IPS-15b (cell line): ENCODE results near the gene RABGAP1L.
"Not testable (repeated sequence)": the region's sequence is repeated elsewhere in the genome, so short reads cannot be mapped to it uniquely, and the experiment has no call there.

Source experiments
- H3K27me3 ChIP-seq: one replicate; pipeline ENCODE4 v1.6.1; 2013; ENCODE audit warnings: low read length; ENCODE audit not compliant: control insufficient read depth, insufficient read depth
- H3K36me3 ChIP-seq: one replicate; pipeline ENCODE4 v1.6.1; 2013; ENCODE audit warnings: low read length; ENCODE audit not compliant: control insufficient read depth, insufficient read depth
- H3K4me1 ChIP-seq: one replicate; pipeline ENCODE4 v1.6.1; 2013; ENCODE audit warnings: mild to moderate bottlenecking, low read length; ENCODE audit not compliant: control insufficient read depth, insufficient read depth
- H3K4me3 ChIP-seq: one replicate; pipeline ENCODE4 v1.5.1; 2013; ENCODE audit warnings: low read depth, low read length
- H3K9ac ChIP-seq: one replicate; pipeline ENCODE4 v1.6.1; 2013; ENCODE audit warnings: low read depth, mild to moderate bottlenecking, low read length
- H3K9me3 ChIP-seq: one replicate; pipeline ENCODE4 v1.6.1; 2013; ENCODE audit warnings: mild to moderate bottlenecking, low read length; ENCODE audit not compliant: control insufficient read depth, insufficient read depth

The RABGAP1L gene

DNA sequence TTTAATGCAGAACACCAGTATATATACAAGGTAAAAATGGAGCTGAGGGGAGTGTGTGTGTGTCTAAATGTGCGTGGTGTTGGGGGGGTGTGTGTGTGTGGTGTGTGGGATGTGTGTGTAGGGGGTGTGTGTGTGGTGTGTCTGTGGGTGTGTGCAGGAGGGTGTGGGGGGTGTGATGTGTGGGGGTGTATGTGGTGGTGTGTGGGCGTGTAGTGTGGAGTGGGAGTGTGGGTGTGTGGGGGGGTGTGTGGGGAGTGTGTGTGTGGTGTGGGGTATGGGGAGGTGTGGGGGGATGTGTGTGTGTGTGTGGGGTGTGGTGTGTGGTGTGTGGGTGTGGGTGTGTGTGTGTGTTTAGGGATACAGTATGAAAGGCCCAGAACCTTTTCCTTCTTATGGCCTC lies 638.1 kb downstream of the RABGAP1L start:
- Histone ChIP-seq H3K4me3 (no peak overlapping the region), H3K36me3 (no peaks in the 10 kb centered on the region), H3K27me3 (no peaks in the 10 kb centered on the region)

DNA sequence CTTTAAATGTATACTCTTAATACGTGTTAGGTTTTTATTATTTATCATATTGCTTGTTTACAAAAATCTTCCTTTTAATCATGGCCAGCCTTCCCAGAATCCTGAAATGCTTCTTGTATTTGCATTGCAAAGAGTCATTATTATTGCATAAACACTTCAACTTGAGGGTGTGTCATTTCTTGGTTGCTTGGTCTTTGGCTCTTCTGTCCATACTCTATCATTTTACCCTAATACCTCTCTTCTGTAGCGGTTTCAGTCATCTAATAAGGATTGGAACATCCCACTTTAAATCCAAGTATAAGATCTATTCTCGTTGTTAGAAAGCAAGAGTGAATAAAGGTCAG lies 639.8 kb downstream of the RABGAP1L start:
- Histone ChIP-seq H3K9me3 (no peaks in the 10 kb centered on the region), H3K4me1 (peaks cover 9% of the 10 kb centered on the region), H3K4me3 (peak overlapping the region; percentile 53), H3K9ac (no peak overlapping the region), H3K36me3 (no peaks in the 10 kb centered on the region), H3K27me3 (no peaks in the 10 kb centered on the region)

More for the DNA sequence above, 638.1 kb downstream of the RABGAP1L start:
- Histone ChIP-seq H3K9me3 (no peaks in the 10 kb centered on the region), H3K4me1 (peaks cover 9% of the 10 kb centered on the region), H3K9ac (no peak overlapping the region)

DNA sequence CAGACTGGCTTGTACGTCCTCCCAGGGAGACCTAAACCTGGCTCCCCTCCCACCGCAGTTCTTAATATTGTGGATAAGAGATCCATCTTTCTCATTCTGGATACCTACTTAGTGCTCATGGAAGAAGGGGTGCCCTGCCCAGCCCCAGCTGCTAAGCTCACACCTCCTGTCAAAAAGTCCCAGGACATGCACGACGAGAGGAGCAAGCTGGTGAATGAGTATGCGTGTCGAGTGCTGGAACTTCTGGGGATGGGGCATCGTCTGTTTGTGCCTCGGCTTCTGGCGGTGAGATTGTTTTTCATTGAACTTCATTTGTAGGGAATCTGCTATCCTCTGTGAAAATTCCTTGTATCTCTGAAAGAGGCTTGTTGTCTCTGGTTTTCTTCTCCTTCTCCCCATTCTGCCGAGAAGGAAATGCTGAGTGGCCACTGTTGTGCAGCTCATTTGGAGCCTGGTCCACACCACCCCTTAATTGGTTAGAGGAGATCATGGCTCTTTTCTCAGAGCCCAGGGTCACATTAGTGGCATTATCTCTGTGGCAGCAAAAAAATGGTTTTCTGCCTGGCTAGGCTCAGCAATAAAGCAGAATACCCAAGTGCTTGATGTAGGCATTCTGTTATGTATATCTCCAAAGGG lies 641.0 kb downstream of the RABGAP1L start:
- Histone ChIP-seq H3K27me3 (no peaks in the 10 kb centered on the region), H3K9ac (no peak overlapping the region), H3K36me3 (no peaks in the 10 kb centered on the region), H3K9me3 (no peaks in the 10 kb centered on the region), H3K4me1 (peaks cover 8% of the 10 kb centered on the region), H3K4me3 (peak overlapping the region; percentile 53)

DNA sequence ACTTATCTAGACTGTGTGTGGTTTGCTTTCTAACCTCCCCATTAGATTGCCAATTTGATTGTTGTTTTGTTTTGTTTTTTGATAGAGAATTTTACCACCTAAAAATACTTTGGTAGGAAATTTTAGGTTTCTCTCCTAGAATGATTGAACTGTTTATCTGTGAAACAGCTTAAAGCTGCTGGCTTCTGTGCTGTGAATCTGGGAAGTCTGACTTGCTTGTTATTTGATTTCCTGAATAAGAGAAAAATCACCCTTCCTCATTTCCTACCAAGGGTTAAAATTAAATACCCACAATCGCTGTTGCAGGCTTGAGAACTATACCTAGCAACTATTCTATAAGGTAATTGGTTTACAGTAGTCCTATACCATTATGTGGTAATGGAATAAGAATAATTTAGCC lies 641.6 kb downstream of the RABGAP1L start:
- Histone ChIP-seq H3K9me3 (no peaks in the 10 kb centered on the region), H3K4me1 (peaks cover 7% of the 10 kb centered on the region), H3K36me3 (no peaks in the 10 kb centered on the region), H3K4me3 (peak overlapping the region; percentile 53), H3K9ac (no peak overlapping the region), H3K27me3 (no peaks in the 10 kb centered on the region)

DNA sequence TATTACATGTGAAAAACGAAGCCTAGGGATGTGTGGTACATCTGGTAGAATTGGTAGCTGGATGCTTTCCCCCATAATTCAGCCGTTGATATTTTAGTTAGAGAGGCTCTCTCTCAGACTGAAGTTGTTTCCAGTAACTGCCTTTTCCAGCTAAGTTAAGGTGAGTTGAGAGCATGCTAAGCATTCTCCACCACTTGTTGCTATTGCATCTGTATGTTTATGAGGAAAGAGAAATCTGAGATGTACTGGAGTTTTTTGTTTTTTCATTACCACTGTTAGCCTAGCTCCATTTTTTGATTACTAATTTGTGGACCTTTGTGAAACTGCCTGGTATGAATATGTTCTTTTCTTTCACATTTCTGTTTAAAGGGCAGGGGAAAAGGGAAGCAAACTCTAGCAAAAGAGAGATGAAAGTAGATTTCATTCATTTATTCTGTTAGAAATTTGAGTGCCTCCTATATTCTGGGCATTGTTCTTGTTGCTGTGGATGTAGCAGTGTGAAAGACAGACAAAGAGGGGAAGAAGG lies 650.5 kb downstream of the RABGAP1L start:
- no peak overlapping the region for H3K4me3 ChIP-seq
- H3K27me3 ChIP-seq, result no peaks in the 10 kb centered on the region
- no peaks in the 10 kb centered on the region for H3K36me3 ChIP-seq
- no peak overlapping the region for H3K9ac ChIP-seq
- no peaks in the 10 kb centered on the region for H3K9me3 ChIP-seq
- peaks cover 8% of the 10 kb centered on the region for H3K4me1 ChIP-seq

DNA sequence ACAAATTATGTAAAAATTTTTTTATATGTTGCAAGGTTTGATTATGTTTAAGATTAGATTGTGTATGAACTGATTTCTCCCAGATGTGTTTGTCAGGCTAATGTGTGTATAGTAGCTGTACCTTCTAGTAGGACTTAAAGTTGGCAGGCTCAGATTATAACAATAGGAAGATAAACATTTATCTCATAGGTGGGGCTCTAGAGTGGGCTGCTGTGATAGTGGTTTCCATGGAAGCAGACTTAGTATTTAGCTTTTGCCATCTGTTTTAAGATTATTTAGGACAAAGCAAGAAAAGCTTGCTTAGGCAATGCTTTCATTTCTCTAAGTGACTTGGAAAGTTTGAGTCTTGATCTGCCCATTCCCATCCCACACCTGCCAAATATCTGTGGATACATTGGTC lies 652.7 kb downstream of the RABGAP1L start:
- H3K9ac ChIP-seq, result no peak overlapping the region
- no peaks in the 10 kb centered on the region for H3K9me3 ChIP-seq

DNA sequence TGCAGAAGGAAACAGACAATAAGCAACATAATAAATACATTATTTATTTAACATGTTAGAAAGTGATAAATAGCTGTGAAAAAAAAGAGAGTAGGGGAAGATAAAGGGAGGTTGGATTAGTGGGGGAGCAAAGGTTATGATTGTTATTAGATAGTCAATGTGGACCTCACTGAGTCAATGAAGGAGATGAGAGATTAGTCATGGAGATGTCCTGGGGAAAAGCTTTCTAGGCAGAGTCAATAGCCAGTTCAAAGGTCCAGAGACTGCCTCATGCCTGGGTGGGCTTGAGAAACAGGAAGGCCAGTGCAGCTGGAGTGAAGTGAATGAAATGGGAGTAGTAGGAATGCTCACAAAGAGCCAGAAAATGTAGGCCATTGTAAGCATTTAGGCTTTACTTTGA lies 653.3 kb downstream of the RABGAP1L start:
- Histone ChIP-seq H3K27me3 (no peaks in the 10 kb centered on the region), H3K4me3 (no peak overlapping the region), H3K9me3 (no peaks in the 10 kb centered on the region), H3K9ac (no peak overlapping the region), H3K36me3 (no peaks in the 10 kb centered on the region), H3K4me1 (peaks cover 8% of the 10 kb centered on the region)

More for the DNA sequence above, 652.7 kb downstream of the RABGAP1L start:
- Histone ChIP-seq H3K4me1 (peaks cover 8% of the 10 kb centered on the region), H3K27me3 (no peaks in the 10 kb centered on the region), H3K36me3 (no peaks in the 10 kb centered on the region), H3K4me3 (no peak overlapping the region)

DNA sequence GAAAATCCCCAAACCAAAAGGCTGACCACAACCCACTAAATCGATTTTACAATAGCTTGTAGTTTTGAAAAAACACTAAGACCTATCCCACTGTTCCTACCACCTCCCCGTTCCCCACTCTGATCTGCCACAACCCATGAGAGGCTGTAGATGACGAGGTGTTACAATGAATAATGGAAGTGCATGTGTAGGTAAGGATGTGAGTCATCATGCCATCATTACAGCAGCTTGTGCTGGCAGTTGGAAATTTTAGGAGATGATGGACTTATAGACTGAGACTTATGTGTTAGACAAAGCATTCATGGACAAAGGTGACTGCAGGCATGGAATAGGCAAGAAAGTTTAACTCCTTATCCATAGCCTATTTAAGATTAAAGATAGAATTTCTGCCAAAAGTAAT lies 655.7 kb downstream of the RABGAP1L start:
- Histone ChIP-seq H3K9me3 (no peaks in the 10 kb centered on the region), H3K9ac (no peak overlapping the region), H3K27me3 (no peaks in the 10 kb centered on the region), H3K36me3 (no peaks in the 10 kb centered on the region), H3K4me1 (peaks cover 10% of the 10 kb centered on the region), H3K4me3 (no peak overlapping the region)

DNA sequence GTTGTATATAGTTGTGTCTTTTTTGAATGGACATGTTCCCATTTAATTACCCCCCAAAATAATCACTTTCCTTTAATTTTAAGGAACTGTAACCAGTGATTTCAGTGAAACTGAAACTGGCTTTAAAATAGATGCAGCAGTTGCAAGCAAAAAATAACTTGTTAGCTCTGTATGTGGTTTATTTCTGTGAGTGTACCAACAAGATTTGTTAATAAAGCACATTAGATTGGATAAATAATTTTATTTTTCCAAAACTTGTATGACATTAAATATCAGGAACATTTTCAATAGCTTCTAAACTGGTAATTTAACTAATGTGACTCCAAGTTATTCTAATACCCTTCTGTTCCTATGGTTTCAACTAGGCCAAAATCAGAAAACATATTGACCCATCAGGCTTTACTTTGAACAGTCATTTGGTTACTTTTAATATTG lies 656.2 kb downstream of the RABGAP1L start:
- no peaks in the 10 kb centered on the region for H3K9me3 ChIP-seq
- no peak overlapping the region for H3K4me3 ChIP-seq
- H3K9ac ChIP-seq, result no peak overlapping the region
- H3K36me3 ChIP-seq, result no peaks in the 10 kb centered on the region
- H3K4me1 ChIP-seq, result peaks cover 10% of the 10 kb centered on the region
- no peaks in the 10 kb centered on the region for H3K27me3 ChIP-seq

DNA sequence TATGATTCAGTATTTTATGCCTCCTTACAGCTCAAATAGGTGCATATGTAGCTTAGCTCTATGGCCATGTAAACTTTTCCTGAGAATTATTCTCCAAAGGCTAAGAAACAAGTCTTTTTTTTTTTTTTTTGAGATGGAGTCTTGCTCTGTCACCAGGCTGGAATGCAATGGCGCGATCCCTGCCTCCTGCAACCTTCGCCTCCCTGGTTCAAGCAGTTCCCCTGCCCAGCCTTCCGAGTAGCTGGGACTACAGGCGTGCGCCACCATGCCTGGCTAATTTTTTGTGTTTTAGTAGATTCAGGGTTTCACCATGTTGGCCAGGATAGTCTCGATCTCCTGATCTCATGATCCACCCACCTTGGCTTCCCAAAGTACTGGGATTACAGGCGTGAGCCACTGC lies 657.3 kb downstream of the RABGAP1L start:
- not testable (repeated sequence) for H3K9me3 ChIP-seq, H3K36me3 ChIP-seq, H3K27me3 ChIP-seq, H3K9ac ChIP-seq, H3K4me3 ChIP-seq, H3K4me1 ChIP-seq

DNA sequence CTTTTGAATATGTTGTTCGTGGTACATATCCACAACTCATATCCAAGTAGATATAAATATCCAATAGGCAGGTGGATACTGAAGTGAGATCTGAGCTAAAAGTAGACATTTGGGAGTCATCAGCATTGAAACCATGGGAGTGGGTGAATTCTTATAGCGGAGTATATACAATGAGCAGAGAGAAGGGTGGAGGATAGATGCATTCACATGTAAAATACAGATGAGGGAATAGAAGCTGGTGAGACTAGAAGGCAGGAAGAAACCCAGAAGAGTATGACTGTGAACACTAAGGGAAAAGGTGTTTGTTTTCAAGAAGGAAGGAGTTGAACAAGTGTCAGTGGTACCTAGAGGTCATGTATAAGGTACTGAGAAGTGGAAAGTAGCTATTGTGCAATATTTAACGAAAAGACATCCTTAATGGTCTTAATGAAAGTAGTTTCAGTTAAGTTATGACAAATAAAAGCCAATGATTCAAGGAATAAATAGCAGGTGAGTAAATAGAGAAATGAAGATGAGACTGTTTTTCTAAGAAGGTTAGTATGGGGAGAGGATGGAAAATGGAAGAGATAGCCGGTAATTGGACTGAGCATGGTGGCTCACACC lies 658.8 kb downstream of the RABGAP1L start:
- Histone ChIP-seq H3K4me3 (no peak overlapping the region), H3K4me1 (peaks cover 6% of the 10 kb centered on the region), H3K9ac (no peak overlapping the region), H3K27me3 (no peaks in the 10 kb centered on the region), H3K9me3 (no peaks in the 10 kb centered on the region), H3K36me3 (no peaks in the 10 kb centered on the region)

DNA sequence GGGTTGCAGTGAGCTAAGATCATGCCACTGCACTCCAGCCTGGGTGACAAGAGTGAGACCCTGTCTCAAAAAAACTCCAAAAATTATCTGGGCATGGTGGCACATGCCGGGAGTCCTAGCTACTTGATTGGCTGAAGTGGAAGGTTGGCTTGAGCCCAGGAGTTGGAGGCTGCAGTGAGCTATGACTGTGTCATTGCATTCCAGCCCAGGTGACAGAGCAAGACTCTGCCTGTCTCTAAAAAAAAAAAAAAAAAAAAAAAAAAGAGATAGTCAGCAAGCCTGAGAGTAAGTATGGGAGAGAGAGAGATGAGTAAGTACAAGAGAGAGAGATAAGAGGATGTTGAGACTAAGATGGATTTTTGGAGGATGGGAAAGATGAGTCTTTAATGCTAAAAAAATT lies 659.6 kb downstream of the RABGAP1L start:
- Histone ChIP-seq H3K36me3 (no peaks in the 10 kb centered on the region), H3K9me3 (no peaks in the 10 kb centered on the region), H3K27me3 (no peaks in the 10 kb centered on the region), H3K4me1 (peaks cover 6% of the 10 kb centered on the region), H3K4me3 (no peak overlapping the region), H3K9ac (no peak overlapping the region)
